HCT116 (cell line): ENCODE measurements around the gene EIF2B5. TPM values are rescaled to one million over a fixed set of nuclear protein-coding genes. Genes with fewer than 3 reads are reported as not detected.

ENCODE experiments used
- ATAC-seq: fragments of 200-7000 bp; cut with Tn5 transposase; 2 replicates; pipeline ENCODE4 v1.9.1; 2020; ENCODE audit warnings: mild to moderate bottlenecking, moderate library complexity
- BruUV-seq: library from RNA; stranded (reverse); fragments of 400-500 nt; replicated peaks from 2 replicates; lab custom pipeline; 2021; lab: Mats Ljungman, UMichigan
- CTCF ChIA-PET: fragments of 300-600 bp; sonication (Branson Sonifier 250); formaldehyde crosslinking; loops from one replicate; lab custom pipeline; 2021; ENCODE audit warnings: antibody characterized with exemption; lab: Charles Lee
- POLR2A ChIA-PET: fragments of 300-600, 350-600 bp; sonication (Branson Sonifier 250); formaldehyde crosslinking; loops from one replicate; lab custom pipeline; 2021; ENCODE audit warnings: antibody characterized with exemption; lab: Charles Lee
- RAD21 ChIA-PET, 2 experiments: fragments of 300-600 bp; sonication (Branson Sonifier 250); formaldehyde crosslinking; loops; one replicate each; lab custom pipeline; 2023; ENCODE audit warnings: low total read pairs in 2 of 2; ENCODE audit not compliant: uncharacterized antibody in 2 of 2, unreplicated experiment in 2 of 2, low non-redundant PET in 1 of 2; lab: Charles Lee
- DNase-seq: peaks from one replicate; pipeline ENCODE4 v3.0.0-alpha.2; 2010; ENCODE audit warnings: low read depth, low spot score
- H2AFZ ChIP-seq: fragments of 200-600 bp; shearing (Covaris generic), sonication (generic); 2 replicates; pipeline ENCODE4 v1.6.1; 2017; ENCODE audit warnings: low read depth, mixed run types, mixed read lengths, antibody characterized with exemption, low read length; ENCODE audit not compliant: poor library complexity, severe bottlenecking
- H3K27ac ChIP-seq: 2 replicates; pipeline ENCODE4 v1.5.1; 2012; ENCODE audit warnings: low read depth, low read length
- H3K27me3 ChIP-seq: fragments of 200-600 bp; sonication (generic); 2 replicates; pipeline ENCODE4 v1.6.1; 2016; ENCODE audit warnings: mixed run types, low read length, mixed read lengths; ENCODE audit not compliant: insufficient read depth
- H3K36me3 ChIP-seq, 2 experiments: fragments of 200-500 bp in 1 of 2; fragments of 200-600 bp in 1 of 2; sonication (Bioruptor generic) in 1 of 2; sonication (generic) in 1 of 2; 2 replicates each; pipeline versions ENCODE4 v1.5.1 to v1.6.1; 2014 to 2016; ENCODE audit warnings: low read length in 2 of 2, inconsistent platforms in 1 of 2, mixed read lengths in 1 of 2, mixed run types in 1 of 2; ENCODE audit not compliant: insufficient read depth in 2 of 2, control insufficient read depth in 1 of 2
- H3K4me1 ChIP-seq, 2 experiments: fragments of 200-600 bp in 1 of 2; sonication (generic) in 1 of 2; 2 replicates each; pipeline versions ENCODE4 v1.5.1 to v1.6.1; 2012 to 2017; ENCODE audit warnings: low read length in 2 of 2, inconsistent platforms in 1 of 2, mild to moderate bottlenecking in 1 of 2, mixed read lengths in 1 of 2, mixed run types in 1 of 2, moderate library complexity in 1 of 2; ENCODE audit not compliant: insufficient read depth in 2 of 2, control insufficient read depth in 1 of 2
- H3K4me2 ChIP-seq: fragments of 200-600 bp; sonication (generic); 2 replicates; pipeline ENCODE4 v1.6.1; 2017; ENCODE audit warnings: mixed run types, low read length, mixed read lengths
- H3K4me3 ChIP-seq, 2 experiments: fragments of 200-600 bp in 1 of 2; sonication (generic) in 1 of 2; replicated peaks in 1 of 2; 2 replicates each; pipeline ENCODE4 v1.5.1; 2011 to 2016; ENCODE audit warnings: low read length in 2 of 2, control low read depth in 1 of 2, low read depth in 1 of 2, mild to moderate bottlenecking in 1 of 2, mixed read lengths in 1 of 2, mixed run types in 1 of 2
- H3K79me2 ChIP-seq: fragments of 200-600 bp; sonication (generic); 2 replicates; pipeline ENCODE4 v1.6.1; 2017; ENCODE audit warnings: mild to moderate bottlenecking, mixed run types, low read length, moderate library complexity, mixed read lengths; ENCODE audit not compliant: insufficient read depth
- H3K9ac ChIP-seq: fragments of 200-600 bp; sonication (generic); 2 replicates; pipeline ENCODE4 v1.6.1; 2016; ENCODE audit warnings: low read length, mixed read lengths
- H3K9me2 ChIP-seq: fragments of 200-600 bp; sonication (generic), shearing (Covaris generic); 2 replicates; pipeline ENCODE4 v1.6.1; 2017; ENCODE audit warnings: mixed run types, mild to moderate bottlenecking, moderate library complexity; ENCODE audit not compliant: insufficient read depth
- H3K9me3 ChIP-seq, 2 experiments: fragments of 200-500 bp in 1 of 2; fragments of 200-600 bp in 1 of 2; sonication (Bioruptor generic) in 1 of 2; sonication (generic) in 1 of 2; 2 replicates each; pipeline ENCODE4 v1.6.1; 2014 to 2017; ENCODE audit warnings: low read length in 2 of 2, mixed read lengths in 2 of 2, inconsistent platforms in 1 of 2, low read depth in 1 of 2, mild to moderate bottlenecking in 1 of 2, mixed run types in 1 of 2, moderate library complexity in 1 of 2; ENCODE audit not compliant: control insufficient read depth in 1 of 2, insufficient read depth in 1 of 2
- H4K20me1 ChIP-seq: fragments of 200-600 bp; sonication (generic), shearing (Covaris generic); 2 replicates; pipeline ENCODE4 v1.6.1; 2017; ENCODE audit warnings: mixed run types, mild to moderate bottlenecking, moderate library complexity; ENCODE audit not compliant: insufficient read depth
- CBX3 ChIP-seq: IDR thresholded peaks from 2 replicates; pipeline ENCODE4 v1.6.1; 2012; ENCODE audit warnings: low read depth
- EGR1 ChIP-seq: IDR thresholded peaks from 2 replicates; pipeline ENCODE4 v1.6.1; 2012; ENCODE audit warnings: low read depth
- EZH2 ChIP-seq: fragments of 200-600 bp; sonication (generic); IDR thresholded peaks from 2 replicates; pipeline ENCODE4 v1.6.1; 2017; ENCODE audit warnings: antibody characterized with exemption, mixed run types
- FOSL1 ChIP-seq: IDR thresholded peaks from 2 replicates; pipeline ENCODE4 v1.6.1; 2012; ENCODE audit warnings: low read depth
- JUND ChIP-seq: IDR thresholded peaks from 2 replicates; pipeline ENCODE4 v1.6.1; 2012
- POLR2A ChIP-seq: IDR thresholded peaks from 2 replicates; pipeline ENCODE4 v1.7.0; 2011; ENCODE audit warnings: borderline replicate concordance; ENCODE audit not compliant: insufficient read depth, insufficient read length; ENCODE audit errors: extremely low read depth
- POLR2AphosphoS5 ChIP-seq: IDR thresholded peaks from 2 replicates; pipeline ENCODE4 v1.6.1; 2011; ENCODE audit warnings: mild to moderate bottlenecking, low read depth, low read length, moderate library complexity
- SIN3A ChIP-seq: IDR thresholded peaks from 2 replicates; pipeline ENCODE4 v1.6.1; 2012; ENCODE audit warnings: low read depth
- SRF ChIP-seq: IDR thresholded peaks from 2 replicates; pipeline ENCODE4 v1.6.1; 2012; ENCODE audit warnings: low read depth
- TCF7L2 ChIP-seq: IDR thresholded peaks from 2 replicates; pipeline ENCODE4 v1.7.0; 2011; ENCODE audit warnings: borderline replicate concordance, inconsistent platforms; ENCODE audit not compliant: insufficient read depth, insufficient read length; ENCODE audit errors: extremely low read depth
- YY1 ChIP-seq: IDR thresholded peaks from 2 replicates; pipeline ENCODE4 v1.6.1; 2011; ENCODE audit warnings: low read length, low read depth, moderate library complexity, mild to moderate bottlenecking; ENCODE audit not compliant: insufficient replicate concordance; ENCODE audit errors: extremely low read depth
- intact Hi-C: fragments of 100-400 bp; cut with micrococcal nuclease; formaldehyde crosslinking; loops from 2 replicates; pipeline ENCODE4 v1.10.0; 2022
- total RNA-seq: library from RNA; stranded (reverse); gene quantifications from one replicate; pipeline ENCODE4 v1.2.1, GENCODE V29; 2021; ENCODE audit not compliant: unreplicated experiment
- TF ChIP-seq, protein P1 (sequence below): IDR thresholded peaks from 2 replicates; pipeline ENCODE4 v1.6.1; 2012
- TF ChIP-seq, protein P2 (sequence below): IDR thresholded peaks from 2 replicates; pipeline ENCODE4 v1.6.1; 2012; ENCODE audit warnings: low read depth
- TF ChIP-seq, protein P3 (sequence below): IDR thresholded peaks from 2 replicates; pipeline ENCODE4 v1.6.1; 2011; ENCODE audit warnings: mild to moderate bottlenecking, low read length, moderate library complexity; ENCODE audit not compliant: insufficient replicate concordance; ENCODE audit errors: extremely low read depth

Gene EIF2B5
- total RNA-seq, 1 experiment from 2014 or later = 50.3 TPM

- H3K4me2 ChIP-seq = no peak overlapping the region
- no peaks in the 10 kb centered on the region for H3K9me2 ChIP-seq
- BruUV-seq = no TSS peak
- no peaks in the 10 kb centered on the region for H3K27me3 ChIP-seq
- H4K20me1 ChIP-seq = no peaks in the 10 kb centered on the region
- no peak overlapping the region for H3K4me3 ChIP-seq
- no peaks in the 10 kb centered on the region for H3K79me2 ChIP-seq
- intact Hi-C loops = loop anchor here (1.0 kb wide), 1 partner anchor 140 kb away; no protein-coding TSS in a partner anchor
- POLR2A ChIA-PET = interaction anchor here (1.0 kb wide), 1 partner anchor 14 kb away, joined by 3 read pairs; the partner anchor contains the start of gene EIF2B5
- DNase-seq = no peak
- ATAC-seq = no peak
- H3K27ac ChIP-seq = no peak overlapping the region
- peaks cover 4 to 10% of the 10 kb centered on the region in 2 experiments; a peak in 2 of 4 replicates for H3K36me3 ChIP-seq
- H3K9me3 ChIP-seq = no peaks in the 10 kb centered on the region
- H3K4me1 ChIP-seq = peaks cover 0 to 19% of the 10 kb centered on the region in 2 experiments; a peak in 2 of 4 replicates
- TF ChIP-seq JUND (no peak), FOSL1 (no peak), SRF (no peak), EZH2 (no peak), SIN3A (no peak), POLR2A (no peak), CBX3 (no peak), EGR1 (no peak), YY1 (no peak), POLR2AphosphoS5 (no peak), TCF7L2 (no peak)
- TF ChIP-seq, protein P1, sequence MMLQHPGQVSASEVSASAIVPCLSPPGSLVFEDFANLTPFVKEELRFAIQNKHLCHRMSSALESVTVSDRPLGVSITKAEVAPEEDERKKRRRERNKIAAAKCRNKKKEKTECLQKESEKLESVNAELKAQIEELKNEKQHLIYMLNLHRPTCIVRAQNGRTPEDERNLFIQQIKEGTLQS = no peak
- TF ChIP-seq, protein P2, sequence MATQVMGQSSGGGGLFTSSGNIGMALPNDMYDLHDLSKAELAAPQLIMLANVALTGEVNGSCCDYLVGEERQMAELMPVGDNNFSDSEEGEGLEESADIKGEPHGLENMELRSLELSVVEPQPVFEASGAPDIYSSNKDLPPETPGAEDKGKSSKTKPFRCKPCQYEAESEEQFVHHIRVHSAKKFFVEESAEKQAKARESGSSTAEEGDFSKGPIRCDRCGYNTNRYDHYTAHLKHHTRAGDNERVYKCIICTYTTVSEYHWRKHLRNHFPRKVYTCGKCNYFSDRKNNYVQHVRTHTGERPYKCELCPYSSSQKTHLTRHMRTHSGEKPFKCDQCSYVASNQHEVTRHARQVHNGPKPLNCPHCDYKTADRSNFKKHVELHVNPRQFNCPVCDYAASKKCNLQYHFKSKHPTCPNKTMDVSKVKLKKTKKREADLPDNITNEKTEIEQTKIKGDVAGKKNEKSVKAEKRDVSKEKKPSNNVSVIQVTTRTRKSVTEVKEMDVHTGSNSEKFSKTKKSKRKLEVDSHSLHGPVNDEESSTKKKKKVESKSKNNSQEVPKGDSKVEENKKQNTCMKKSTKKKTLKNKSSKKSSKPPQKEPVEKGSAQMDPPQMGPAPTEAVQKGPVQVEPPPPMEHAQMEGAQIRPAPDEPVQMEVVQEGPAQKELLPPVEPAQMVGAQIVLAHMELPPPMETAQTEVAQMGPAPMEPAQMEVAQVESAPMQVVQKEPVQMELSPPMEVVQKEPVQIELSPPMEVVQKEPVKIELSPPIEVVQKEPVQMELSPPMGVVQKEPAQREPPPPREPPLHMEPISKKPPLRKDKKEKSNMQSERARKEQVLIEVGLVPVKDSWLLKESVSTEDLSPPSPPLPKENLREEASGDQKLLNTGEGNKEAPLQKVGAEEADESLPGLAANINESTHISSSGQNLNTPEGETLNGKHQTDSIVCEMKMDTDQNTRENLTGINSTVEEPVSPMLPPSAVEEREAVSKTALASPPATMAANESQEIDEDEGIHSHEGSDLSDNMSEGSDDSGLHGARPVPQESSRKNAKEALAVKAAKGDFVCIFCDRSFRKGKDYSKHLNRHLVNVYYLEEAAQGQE = no peak
- TF ChIP-seq, protein P3, sequence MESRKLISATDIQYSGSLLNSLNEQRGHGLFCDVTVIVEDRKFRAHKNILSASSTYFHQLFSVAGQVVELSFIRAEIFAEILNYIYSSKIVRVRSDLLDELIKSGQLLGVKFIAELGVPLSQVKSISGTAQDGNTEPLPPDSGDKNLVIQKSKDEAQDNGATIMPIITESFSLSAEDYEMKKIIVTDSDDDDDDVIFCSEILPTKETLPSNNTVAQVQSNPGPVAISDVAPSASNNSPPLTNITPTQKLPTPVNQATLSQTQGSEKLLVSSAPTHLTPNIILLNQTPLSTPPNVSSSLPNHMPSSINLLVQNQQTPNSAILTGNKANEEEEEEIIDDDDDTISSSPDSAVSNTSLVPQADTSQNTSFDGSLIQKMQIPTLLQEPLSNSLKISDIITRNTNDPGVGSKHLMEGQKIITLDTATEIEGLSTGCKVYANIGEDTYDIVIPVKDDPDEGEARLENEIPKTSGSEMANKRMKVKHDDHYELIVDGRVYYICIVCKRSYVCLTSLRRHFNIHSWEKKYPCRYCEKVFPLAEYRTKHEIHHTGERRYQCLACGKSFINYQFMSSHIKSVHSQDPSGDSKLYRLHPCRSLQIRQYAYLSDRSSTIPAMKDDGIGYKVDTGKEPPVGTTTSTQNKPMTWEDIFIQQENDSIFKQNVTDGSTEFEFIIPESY = no peak
- TF ChIP-seq, all 23 proteins: peak for 0
- Histone ChIP-seq H3K9ac (no peak overlapping the region), H2AFZ (no peak overlapping the region)
- ChIA-PET CTCF (no interaction called here), RAD21 (interaction anchor here in 1 of 2 experiments (0.8 kb wide), 1 partner anchor 388 kb away, joined by 4 read pairs; no protein-coding TSS in a partner anchor)
These were observed 14.0 kb downstream of the EIF2B5 start for GRCh38 chr3:184149123-184149522.
